DLD1 (cell line): ENCODE measurements around the gene CCDC179.

Experiments used
- in situ Hi-C: cut with HindIII; loops from 2 replicates; pipeline ENCODE4 v1.10.0; 2017; ENCODE audit warnings: low sequenced_read_pairs

Gene CCDC179

GRCh38 chr11:22808571-22809197 is 51.6 kb downstream of the CCDC179 start:
- in situ Hi-C loops: no loop called here

GRCh38 chr11:22807855-22808570 is 52.3 kb downstream of the CCDC179 start:
- in situ Hi-C loops: no loop called here

DNA sequence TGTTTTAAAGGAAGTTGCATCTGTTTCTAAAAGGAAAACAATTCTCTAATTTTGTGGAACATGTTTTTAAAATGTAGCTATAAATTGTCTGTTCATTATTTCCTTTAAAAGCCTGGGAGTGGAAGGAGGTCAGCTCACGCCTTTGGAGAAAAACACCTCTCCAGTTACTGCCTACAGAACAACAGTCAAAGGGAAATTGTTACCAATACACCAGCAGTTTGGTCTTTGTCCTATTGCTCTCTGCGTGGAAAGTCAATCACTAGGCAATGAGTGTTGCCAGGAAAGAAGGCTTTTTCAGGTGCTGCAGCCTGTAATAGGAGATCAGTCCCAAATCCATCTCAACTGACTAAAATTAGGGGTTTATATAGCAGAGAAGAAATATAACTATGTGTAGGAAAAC is 52.9 kb downstream of the CCDC179 start:
- in situ Hi-C loops: no loop called here

GRCh38 chr11:22802861-22803260 is 57.4 kb downstream of the CCDC179 start:
- in situ Hi-C loops: no loop called here

DNA sequence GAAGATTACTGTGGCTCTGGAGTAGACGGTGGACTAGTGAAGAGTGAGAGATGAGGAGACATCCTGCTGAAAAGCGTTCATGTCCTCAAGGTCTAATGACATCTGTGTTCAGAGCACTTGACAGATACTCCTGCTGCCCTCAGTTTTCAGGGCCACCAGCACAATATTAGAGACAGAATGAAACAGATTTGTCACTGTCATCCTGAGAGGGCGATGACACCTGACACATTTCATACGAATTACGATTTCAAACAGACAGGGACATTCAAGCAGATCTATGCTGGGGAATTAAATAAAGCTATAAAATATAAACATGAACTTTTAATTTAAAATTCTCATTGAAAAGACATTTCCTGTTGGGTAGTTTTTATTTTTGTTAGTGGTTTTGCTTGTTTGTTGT is 59.8 kb downstream of the CCDC179 start:
- in situ Hi-C loops: no loop called here

DNA sequence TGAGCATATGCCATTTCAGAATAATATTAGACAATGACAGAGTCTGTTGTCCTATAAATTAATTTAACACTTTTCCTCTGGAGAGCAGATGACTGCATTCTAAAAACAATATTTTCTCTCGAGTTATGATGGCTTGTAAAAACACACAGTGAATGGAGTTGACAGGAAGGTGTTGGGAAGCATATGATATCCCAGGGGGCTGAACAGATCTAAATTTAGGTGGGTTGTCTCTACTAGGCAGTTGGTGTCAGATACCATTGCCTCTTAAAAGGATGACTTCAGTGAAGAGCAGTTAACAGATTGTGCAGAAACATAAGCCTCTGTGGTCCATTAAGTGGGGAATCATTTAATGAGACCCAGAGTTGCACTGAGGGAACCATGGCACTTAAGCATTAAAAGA is 61.4 kb downstream of the CCDC179 start:
- in situ Hi-C loops: no loop called here

DNA sequence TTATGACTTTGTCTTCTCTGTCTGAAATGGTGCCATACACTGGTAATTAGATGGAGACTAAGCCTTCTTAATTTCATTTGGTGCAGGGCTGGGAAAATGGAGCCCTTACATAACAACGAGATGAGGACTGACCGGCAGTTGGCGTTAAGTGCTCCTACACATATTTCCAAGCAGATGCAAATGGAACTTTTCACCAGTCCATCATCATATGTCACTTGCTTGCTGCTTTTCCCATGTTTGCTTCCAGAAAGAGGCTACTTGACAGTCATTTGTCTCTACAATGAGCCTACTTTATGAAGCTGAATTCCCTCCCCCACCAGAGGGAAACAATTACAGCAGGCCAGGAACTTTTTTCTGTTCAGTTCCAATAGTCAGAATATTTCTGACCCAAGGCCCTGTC is 63.2 kb downstream of the CCDC179 start:
- in situ Hi-C loops: no loop called here
